B cell (primary cell): ENCODE measurements around the gene GNG2. TPM values are rescaled to one million over a fixed set of nuclear protein-coding genes. Genes with fewer than 3 reads are reported as not detected.

Source experiments
- ATAC-seq: fragments of 200-7000 bp; cut with Tn5 transposase; one replicate; pipeline ENCODE4 v1.10.0; 2021; ENCODE audit warnings: low read depth, mild to moderate bottlenecking, moderate number of reproducible peaks, moderate library complexity
- CTCF ChIA-PET: fragments of 350-600 bp; sonication (Branson Sonifier 250); formaldehyde crosslinking; loops from one replicate; lab custom pipeline; 2021; ENCODE audit warnings: antibody characterized with exemption, inconsistent platforms; lab: Charles Lee
- POLR2A ChIA-PET: fragments of 350-600 bp; sonication (Branson Sonifier 250); formaldehyde crosslinking; loops from one replicate; lab custom pipeline; 2021; ENCODE audit warnings: antibody characterized with exemption; lab: Charles Lee
- DNase-seq: peaks from one replicate; pipeline ENCODE4 v3.0.0; 2013
- H2AFZ ChIP-seq: 2 replicates; pipeline ENCODE4 v1.6.1; 2012; ENCODE audit warnings: mild to moderate bottlenecking, low read depth, low read length; ENCODE audit not compliant: insufficient read depth, poor library complexity, severe bottlenecking
- H3K27ac ChIP-seq, 2 donors: 1 replicate in 1 of 2; 2 replicates in 1 of 2; pipeline ENCODE4 v1.5.1; 2012 to 2013; ENCODE audit warnings: low read length in 2 of 2, mild to moderate bottlenecking in 2 of 2, moderate library complexity in 1 of 2
- H3K27me3 ChIP-seq, 4 experiments: fragments of 200-600 bp in 1 of 4; sonication (generic) in 1 of 4; replicated peaks in 1 of 4; 1 replicate in 2 of 4; 2 replicates in 2 of 4; pipeline versions ENCODE4 v1.6.1 to v1.7.0; 2013 to 2016; ENCODE audit warnings: low read length in 3 of 4, mild to moderate bottlenecking in 2 of 4, mixed read lengths in 1 of 4, moderate library complexity in 1 of 4; ENCODE audit not compliant: insufficient read depth in 4 of 4, control insufficient read depth in 3 of 4; ENCODE audit errors: control extremely low read depth in 1 of 4
- H3K36me3 ChIP-seq, 2 experiments: replicated peaks in 1 of 2; 1 replicate in 1 of 2; 2 replicates in 1 of 2; pipeline versions ENCODE4 v1.6.1 to v1.7.1; 2013; ENCODE audit warnings: low read length in 1 of 2; ENCODE audit not compliant: insufficient read depth in 2 of 2, control insufficient read depth in 1 of 2; ENCODE audit errors: control extremely low read depth in 1 of 2, extremely low read depth in 1 of 2
- H3K4me1 ChIP-seq, 2 donors: fragments of 200-600 bp in 1 of 2; sonication (generic) in 1 of 2; 1 replicate in 1 of 2; 2 replicates in 1 of 2; pipeline versions ENCODE4 v1.5.1 to v1.6.1; 2013 to 2017; ENCODE audit warnings: low read length in 2 of 2; ENCODE audit not compliant: control insufficient read depth in 2 of 2, insufficient read depth in 2 of 2
- H3K4me2 ChIP-seq: replicated peaks from 2 replicates; pipeline ENCODE3; 2012; ENCODE audit warnings: mild to moderate bottlenecking, low read depth, low read length; ENCODE audit not compliant: poor library complexity, severe bottlenecking
- H3K4me3 ChIP-seq, 5 experiments: fragments of 200-600 bp in 1 of 5; sonication (generic) in 1 of 5; 1 replicate in 3 of 5; 2 replicates in 2 of 5; pipeline versions ENCODE4 v1.5.1 to v1.7.0; 2011 to 2016; ENCODE audit warnings: low read length in 4 of 5, mild to moderate bottlenecking in 4 of 5, low read depth in 2 of 5, control low read depth in 1 of 5, moderate library complexity in 1 of 5; ENCODE audit not compliant: insufficient read depth in 1 of 5; ENCODE audit errors: control extremely low read depth in 1 of 5, extremely low read depth in 1 of 5
- H3K79me2 ChIP-seq: fragments of 200-600 bp; sonication (generic); one replicate; pipeline ENCODE4 v1.6.0; 2016; ENCODE audit warnings: low read length; ENCODE audit not compliant: control insufficient read depth, insufficient read depth
- H3K9ac ChIP-seq: fragments of 200-600 bp; sonication (generic); 2 replicates; pipeline ENCODE4 v1.6.1; 2017; ENCODE audit warnings: mild to moderate bottlenecking, low read length, moderate library complexity
- H3K9me3 ChIP-seq, 3 donors: one replicate each; pipeline versions ENCODE4 v1.6.1 to v1.7.1; 2013; ENCODE audit warnings: low read length in 2 of 3; ENCODE audit not compliant: control insufficient read depth in 2 of 3, insufficient read depth in 1 of 3; ENCODE audit errors: control extremely low read depth in 1 of 3
- H4K20me1 ChIP-seq: 2 replicates; pipeline ENCODE4 v1.6.0; 2012; ENCODE audit warnings: mild to moderate bottlenecking, low read length; ENCODE audit not compliant: insufficient read depth, control insufficient read depth, poor library complexity, severe bottlenecking
- H3K27ac Mint-ChIP-seq: one replicate; pipeline ENCODE4 v1.8.0; 2021; ENCODE audit warnings: mixed read lengths
- H3K27me3 Mint-ChIP-seq: one replicate; pipeline ENCODE4 v1.8.0; 2021; ENCODE audit warnings: mixed read lengths
- H3K4me1 Mint-ChIP-seq: one replicate; pipeline ENCODE4 v1.8.0; 2021; ENCODE audit warnings: mixed read lengths
- H3K4me3 Mint-ChIP-seq: one replicate; pipeline ENCODE4 v1.8.0; 2021; ENCODE audit warnings: mixed read lengths
- H3K9me3 Mint-ChIP-seq: one replicate; pipeline ENCODE4 v1.8.0; 2022; ENCODE audit warnings: mixed read lengths; ENCODE audit not compliant: insufficient read depth
- EZH2 ChIP-seq: IDR thresholded peaks from 2 replicates; pipeline ENCODE4 v1.6.1; 2012; ENCODE audit warnings: borderline replicate concordance, low read depth, mild to moderate bottlenecking, moderate library complexity, low read length; ENCODE audit not compliant: insufficient read depth, poor library complexity, severe bottlenecking
- WGBS: methylation state at CpG from one replicate; pipeline ENCODE4 v1.1.5; 2013; ENCODE audit warnings: missing lambda C conversion rate; ENCODE audit not compliant: insufficient coverage; 5-methylcytosine and 5-hydroxymethylcytosine counted together
- intact Hi-C: fragments of 100-400 bp; cut with micrococcal nuclease; formaldehyde crosslinking; loops from one replicate; pipeline ENCODE4 v1.10.0; 2022
- polyA plus RNA-seq: library from polyadenylated mRNA; depleted of rRNA; stranded (reverse); fragments of >200 nt; gene quantifications from 2 replicates; pipeline ENCODE4 v1.2.3, GENCODE V29; 2012
- total RNA-seq, 2 donors: library from RNA; stranded (reverse); fragments of 120-200 nt in 1 of 2; gene quantifications; 1 replicate in 1 of 2; 2 replicates in 1 of 2; pipeline versions ENCODE4 v1.2.3 to v1.2.4, GENCODE V29; 2013 to 2022
- TF ChIP-seq, protein P1 (sequence below): fragments of 200-600 bp; IDR thresholded peaks from one replicate; pipeline ENCODE4 v1.8.0; 2022; ENCODE audit warnings: antibody characterized with exemption, mild to moderate bottlenecking

GNG2 gene
- total and polyA plus RNA-seq, 2 donors (not counting 1 experiment from before 2014, with no cell fraction given) = 21.9 to 57.6 TPM

DNA sequence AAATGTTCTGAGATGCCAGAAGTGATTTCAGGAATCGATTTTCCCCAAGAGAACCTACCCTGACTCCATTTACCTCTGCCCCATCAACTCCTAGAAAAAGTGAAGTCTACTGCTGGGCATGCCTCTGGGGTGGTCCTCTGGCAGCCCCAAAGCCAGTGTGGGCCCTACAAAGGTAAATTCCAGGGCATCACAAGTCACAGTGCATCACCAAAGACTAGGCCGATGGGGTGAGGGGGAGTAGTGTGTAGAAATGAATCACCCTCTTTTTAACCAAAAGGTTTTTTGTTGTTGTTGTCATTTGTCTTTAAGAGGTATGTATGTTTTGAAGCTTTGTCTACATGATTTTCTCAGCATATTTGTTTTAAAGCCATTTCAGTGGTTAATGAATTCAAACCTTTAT, 82.6 kb downstream of the GNG2 start:
- Histone ChIP-seq H4K20me1 (peaks cover 8% of the 10 kb centered on the region), H3K36me3 (peaks cover 3 to 14% of the 10 kb centered on the region in 2 experiments), H2AFZ (no peak overlapping the region), H3K27ac (no peak overlapping the region), H3K9me3 (peaks cover 0 to 5% (median 2%) of the 10 kb centered on the region in 3 donors), H3K9ac (no peak overlapping the region), H3K79me2 (peaks cover 13% of the 10 kb centered on the region), H3K27me3 (no peaks in the 10 kb centered on the region), H3K4me1 (peaks cover 6 to 9% of the 10 kb centered on the region in 2 donors), H3K4me2 (no peak overlapping the region), H3K4me3 (no peak overlapping the region)
- intact Hi-C loops = no loop called here
- Mint-ChIP-seq H3K4me3 (no peak overlapping the region), H3K9me3 (peaks cover under 1% of the 10 kb centered on the region), H3K27ac (no peak overlapping the region), H3K27me3 (no peaks in the 10 kb centered on the region), H3K4me1 (peaks cover 24% of the 10 kb centered on the region)
- POLR2A ChIA-PET = no interaction called here
- CTCF ChIA-PET = no interaction called here
- ATAC-seq = no peak
- TF ChIP-seq EZH2 = no peak
- TF ChIP-seq, protein P1, sequence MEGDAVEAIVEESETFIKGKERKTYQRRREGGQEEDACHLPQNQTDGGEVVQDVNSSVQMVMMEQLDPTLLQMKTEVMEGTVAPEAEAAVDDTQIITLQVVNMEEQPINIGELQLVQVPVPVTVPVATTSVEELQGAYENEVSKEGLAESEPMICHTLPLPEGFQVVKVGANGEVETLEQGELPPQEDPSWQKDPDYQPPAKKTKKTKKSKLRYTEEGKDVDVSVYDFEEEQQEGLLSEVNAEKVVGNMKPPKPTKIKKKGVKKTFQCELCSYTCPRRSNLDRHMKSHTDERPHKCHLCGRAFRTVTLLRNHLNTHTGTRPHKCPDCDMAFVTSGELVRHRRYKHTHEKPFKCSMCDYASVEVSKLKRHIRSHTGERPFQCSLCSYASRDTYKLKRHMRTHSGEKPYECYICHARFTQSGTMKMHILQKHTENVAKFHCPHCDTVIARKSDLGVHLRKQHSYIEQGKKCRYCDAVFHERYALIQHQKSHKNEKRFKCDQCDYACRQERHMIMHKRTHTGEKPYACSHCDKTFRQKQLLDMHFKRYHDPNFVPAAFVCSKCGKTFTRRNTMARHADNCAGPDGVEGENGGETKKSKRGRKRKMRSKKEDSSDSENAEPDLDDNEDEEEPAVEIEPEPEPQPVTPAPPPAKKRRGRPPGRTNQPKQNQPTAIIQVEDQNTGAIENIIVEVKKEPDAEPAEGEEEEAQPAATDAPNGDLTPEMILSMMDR = no peak
- DNase-seq = no peak
- 100% methylated on average over 1 of the region's 2 CpGs for WGBS

DNA sequence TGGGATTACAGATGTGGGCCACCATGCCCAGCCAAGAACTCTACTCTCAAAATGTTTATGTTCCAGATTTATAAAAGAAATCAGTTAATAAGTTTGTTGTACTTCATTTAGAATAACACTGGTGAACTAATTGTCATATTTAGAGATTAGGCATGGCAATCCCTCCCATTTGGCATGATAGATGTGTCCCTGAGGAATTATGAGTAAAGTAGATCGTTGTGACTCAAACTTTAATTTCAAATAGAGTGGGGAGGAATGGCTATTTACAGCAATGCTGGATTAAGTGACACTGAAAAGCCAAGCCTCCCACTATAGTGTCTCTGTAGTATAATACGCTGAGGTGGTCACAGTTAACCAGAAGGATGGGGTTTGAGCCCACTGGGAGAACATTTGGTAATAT, 89.6 kb downstream of the GNG2 start:
- H3K9me3 Mint-ChIP-seq = peaks cover 2% of the 10 kb centered on the region

More for the DNA sequence above, 89.6 kb downstream of the GNG2 start:
- CTCF ChIA-PET = no interaction called here
- H3K9me3 ChIP-seq = peaks cover 0 to 4% (median under 1%) of the 10 kb centered on the region in 3 donors
- H3K36me3 ChIP-seq = peaks cover 21 to 50% of the 10 kb centered on the region in 2 experiments
- H3K9ac ChIP-seq = no peak overlapping the region
- DNase-seq (no peak), ATAC-seq (no peak)
- Mint-ChIP-seq H3K27me3 (no peaks in the 10 kb centered on the region), H3K27ac (no peak overlapping the region), H3K4me1 (no peaks in the 10 kb centered on the region), H3K4me3 (no peak overlapping the region)
- WGBS = no CpG with 5 or more reads among the region's 2 CpGs
- peaks cover 7% of the 10 kb centered on the region for H3K79me2 ChIP-seq
- H3K4me1 ChIP-seq = no peaks in the 10 kb centered on the region
- intact Hi-C loops = no loop called here
- POLR2A ChIA-PET = no interaction called here
- no peak overlapping the region for H3K4me2 ChIP-seq
- H3K4me3 ChIP-seq = no peak overlapping the region
- H4K20me1 ChIP-seq = peaks cover 11% of the 10 kb centered on the region
- no peaks in the 10 kb centered on the region for H3K27me3 ChIP-seq
- no peak overlapping the region for H2AFZ ChIP-seq
- no peak for TF ChIP-seq EZH2
- TF ChIP-seq, protein P1 = no peak
- no peak overlapping the region for H3K27ac ChIP-seq
